GM18498 (cell line): ENCODE measurements around the gene OTOS.
A peak's percentile ranks its signal among the peaks of the same experiment; 100 is the strongest.

ENCODE experiments used
- ATAC-seq: cut with Tn5 transposase; IDR thresholded peaks from one replicate; pipeline ENCODE4 v1.9.1; 2021; ENCODE audit warnings: mild to moderate bottlenecking, moderate library complexity; ENCODE audit not compliant: unreplicated experiment

OTOS gene

DNA sequence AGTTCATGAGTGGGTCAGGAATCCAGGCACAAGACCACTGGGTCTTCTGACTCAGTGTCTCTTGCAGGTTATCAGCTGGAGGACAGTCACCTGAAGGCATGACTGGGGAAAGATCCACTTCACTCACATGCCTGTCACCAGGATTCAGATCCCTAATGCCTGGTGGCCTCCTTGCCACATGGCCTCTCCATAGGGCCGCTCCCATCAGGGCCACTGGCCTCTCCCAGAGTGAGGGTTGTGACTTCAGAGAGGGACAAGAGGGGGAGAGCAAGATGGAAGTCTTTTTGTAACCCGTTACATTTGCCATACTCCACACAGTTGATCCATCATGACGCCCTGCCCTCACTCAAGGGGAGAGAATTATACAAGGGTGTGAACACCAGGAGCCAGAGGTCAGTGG, 13.0 kb upstream of the OTOS start:
- no peak for ATAC-seq

DNA sequence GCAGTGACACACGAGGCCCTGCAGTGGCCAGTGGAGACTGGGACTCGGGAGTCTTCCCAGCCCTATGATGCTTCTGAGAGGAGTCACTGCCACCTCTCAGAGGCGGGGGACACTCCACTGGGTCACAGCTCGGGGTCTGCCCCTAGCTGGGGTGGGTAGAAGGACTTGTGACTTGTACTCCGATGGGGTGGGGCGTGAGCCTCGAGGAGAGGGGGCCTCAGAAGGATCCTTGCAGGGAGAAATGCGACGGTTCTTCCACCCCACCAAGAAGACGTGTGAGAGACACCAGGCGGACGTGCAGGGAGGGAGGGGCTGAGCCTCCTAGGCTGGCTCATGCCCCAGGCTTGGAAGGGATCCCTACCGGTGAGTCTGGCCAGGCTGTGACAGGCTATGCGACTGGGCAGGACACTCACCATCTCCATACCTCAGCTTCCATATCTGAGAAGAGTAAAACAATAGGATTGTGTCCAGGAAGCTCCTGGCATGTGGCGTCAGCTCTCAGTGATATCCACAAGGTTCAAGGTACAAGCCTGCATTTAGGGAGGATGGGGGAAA, 11.1 kb upstream of the OTOS start:
- ATAC-seq = no peak

DNA sequence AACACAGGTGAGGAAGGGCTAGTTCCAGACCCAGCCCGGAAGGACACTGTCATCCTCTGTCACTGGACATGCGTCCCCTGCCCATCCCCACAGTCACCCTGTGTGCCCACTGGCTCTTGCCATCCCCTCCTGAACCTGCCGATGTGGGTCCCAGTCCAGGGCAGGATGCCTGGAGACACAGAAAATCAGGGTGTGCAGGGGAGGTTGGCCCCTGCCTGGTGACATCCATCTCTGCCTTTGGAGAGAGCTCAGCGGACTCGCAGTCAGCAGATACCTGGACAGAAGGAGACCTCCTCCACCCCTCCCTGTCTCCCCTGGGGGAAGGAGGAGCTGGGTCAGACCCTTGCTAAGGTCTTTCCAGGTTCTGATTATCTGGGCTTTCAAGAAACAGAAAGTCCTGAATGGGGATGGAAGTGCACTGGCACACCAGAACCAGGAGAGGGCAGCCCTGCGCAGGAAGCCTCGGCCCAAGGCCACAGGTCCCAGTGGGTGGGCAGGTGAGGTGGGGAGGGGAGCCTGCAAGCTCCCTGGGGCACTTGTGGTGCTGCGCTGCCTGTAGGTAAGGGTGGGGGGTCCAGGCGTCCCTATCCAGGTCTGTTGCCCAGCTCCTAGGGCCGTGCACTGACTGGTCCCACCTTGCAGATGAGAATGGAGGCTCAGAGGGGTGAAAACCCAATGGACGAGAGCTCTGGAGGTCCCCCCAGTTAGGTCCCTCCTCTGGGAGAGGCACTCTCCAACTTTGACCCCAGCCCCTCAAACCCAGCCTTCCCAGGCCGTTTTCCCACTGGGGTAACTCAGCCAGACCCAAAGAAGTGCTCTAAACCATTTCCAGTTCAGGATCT, 9.7 kb upstream of the OTOS start:
- ATAC-seq = no peak

DNA sequence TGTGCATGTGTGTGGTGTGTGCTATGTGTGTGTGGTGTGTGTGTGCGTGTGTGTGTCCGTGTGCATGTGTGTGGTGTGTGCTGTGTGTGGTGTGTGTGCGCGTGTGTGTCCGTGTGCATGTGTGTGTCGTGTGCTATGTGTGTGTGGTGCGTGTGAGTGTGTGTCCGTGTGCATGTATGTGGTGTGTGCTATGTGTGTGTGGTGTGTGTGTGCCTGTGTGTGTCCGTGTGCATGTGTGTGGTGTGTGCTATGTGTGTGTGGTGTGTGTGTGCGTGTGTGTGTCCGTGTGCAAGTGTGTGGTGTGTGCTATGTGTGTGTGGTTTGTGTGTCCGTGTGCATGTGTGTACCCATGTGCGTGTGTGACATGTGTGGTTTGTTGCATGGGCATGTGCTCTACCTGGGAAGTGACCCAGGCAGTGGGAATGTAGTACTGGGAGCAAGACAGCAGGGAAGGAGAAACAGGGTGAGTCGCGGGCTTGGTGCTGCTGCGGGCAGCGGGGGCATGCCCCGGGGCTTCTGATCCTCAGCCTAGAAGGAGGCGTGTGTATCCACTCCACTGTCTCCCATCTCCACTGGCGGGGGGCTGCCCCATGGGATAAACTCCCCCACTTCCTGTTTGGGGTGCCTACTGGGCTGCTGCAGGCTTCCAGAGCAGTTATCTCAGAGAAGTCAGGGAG, 7.6 kb upstream of the OTOS start:
- ATAC-seq = no peak

DNA sequence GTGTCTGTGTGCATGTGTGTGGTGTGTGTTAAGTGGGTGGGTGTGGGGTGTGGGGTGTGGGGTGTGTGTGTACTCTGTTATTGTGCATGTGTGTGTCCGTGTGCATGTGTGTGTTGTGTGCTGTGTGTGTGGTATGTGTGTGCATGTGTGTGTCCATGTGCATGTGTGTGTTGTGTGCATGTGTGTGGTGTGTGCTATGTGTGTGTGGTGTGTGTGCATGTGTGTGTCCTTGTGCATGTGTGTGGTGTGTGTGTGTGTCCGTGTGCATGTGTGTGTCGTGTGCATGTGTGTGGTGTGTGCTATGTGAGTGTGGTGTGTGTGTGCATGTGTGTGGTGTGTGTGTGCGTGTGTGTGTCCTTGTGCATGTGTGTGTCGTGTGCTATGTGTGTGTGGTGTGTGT, 6.9 kb upstream of the OTOS start:
- no peak for ATAC-seq

- ATAC-seq = no peak
Measured at GRCh38 chr2:240146627-240147278, 6.3 kb upstream of the OTOS start.

DNA sequence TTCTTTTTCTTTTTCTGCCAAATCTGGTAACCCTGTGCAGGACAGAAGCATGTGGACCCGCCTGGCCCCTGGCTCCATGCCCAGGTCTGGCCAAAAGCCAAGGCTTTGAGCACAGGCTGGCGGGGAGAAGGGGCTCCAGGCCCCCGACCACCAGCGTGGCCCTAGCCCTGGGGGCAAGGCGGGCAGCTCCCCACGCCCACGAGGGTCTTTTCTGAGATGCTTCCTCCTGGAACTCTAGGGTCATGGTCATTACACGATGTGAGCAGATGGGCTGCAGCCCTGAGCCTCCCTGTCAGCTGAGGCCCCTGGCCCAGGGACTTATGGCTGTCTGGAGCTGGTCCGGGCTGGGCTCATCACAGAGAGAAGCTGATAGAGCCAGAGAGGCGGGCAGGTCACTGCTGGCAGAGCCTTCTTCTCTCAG, 5.7 kb upstream of the OTOS start:
- ATAC-seq = no peak

- no peak for ATAC-seq
Measured at GRCh38 chr2:240145461-240145860, 5.0 kb upstream of the OTOS start.

GRCh38 chr2:240144649-240145261, 4.3 kb upstream of the OTOS start:
- ATAC-seq = no peak

GRCh38 chr2:240143801-240144648, 3.6 kb upstream of the OTOS start:
- peak; percentile 56 for ATAC-seq

- ATAC-seq = no peak
Measured at GRCh38 chr2:240143276-240143675, 2.8 kb upstream of the OTOS start.

DNA sequence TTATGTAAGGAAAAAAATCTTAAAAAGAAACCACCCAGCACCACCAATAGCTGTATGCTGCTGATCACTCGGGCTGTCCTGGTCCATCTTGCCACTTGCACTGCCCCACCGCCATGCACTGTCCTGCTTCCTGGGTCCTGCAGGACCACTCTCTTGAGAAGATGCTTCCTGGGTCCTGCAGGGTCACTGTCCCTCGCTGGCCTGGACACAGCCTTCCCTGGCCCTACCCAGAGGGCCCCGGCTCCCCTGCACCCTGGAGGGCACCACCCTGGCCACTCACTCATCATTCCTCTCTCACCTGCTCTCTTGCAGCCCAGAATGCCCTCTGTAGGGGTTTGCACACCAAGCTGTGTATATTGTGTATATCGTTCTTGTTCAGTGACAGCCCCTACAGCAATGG, 2.4 kb upstream of the OTOS start:
- no peak for ATAC-seq

DNA sequence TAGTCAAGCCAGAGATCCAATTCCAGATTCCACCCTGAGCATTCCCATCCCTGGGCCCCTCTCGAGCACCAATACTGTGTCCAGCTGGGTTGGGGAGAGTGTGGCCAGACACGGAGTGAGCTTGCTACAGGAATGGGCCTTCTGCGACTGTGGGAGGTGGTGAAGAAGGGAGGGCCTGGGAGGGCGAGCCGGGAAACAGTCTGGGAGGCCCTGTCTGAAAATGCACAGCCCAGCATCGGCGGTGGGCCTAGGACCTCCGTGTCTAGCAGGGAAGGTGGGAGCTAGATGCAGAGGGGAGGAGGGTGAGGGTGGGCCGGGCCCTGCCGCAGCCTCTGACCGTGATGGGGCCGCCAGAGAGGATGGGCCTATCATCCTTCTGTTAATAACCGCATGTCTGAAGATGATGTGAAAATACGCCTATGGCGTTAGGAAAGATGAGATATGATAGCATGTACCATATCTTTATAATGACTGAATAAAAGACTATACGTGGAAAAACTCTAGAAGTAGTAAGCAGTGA, 1.9 kb upstream of the OTOS start:
- no peak for ATAC-seq

- no peak for ATAC-seq
Measured at GRCh38 chr2:240141736-240142135, 1.3 kb upstream of the OTOS start.

DNA sequence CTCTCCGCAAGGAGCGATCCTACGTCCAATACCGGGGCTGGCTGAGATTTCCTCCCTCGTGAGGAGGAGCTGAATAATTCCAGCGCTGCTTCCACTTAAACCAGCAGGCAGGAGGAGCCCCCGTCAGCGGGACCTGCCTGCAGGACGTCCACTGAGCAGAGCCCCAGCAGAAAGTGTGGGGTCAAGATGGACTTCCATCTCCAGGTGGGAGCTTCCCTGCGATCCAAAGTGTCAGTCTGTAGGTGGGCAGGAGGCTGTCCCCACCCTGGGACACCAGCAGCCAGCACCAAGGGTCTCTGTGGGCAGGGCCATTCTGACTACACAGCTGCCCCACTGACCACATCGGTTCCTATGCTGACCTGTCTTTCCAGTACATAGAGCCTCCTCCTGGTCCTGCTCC, 462 bp upstream of the OTOS start:
- no peak for ATAC-seq

DNA sequence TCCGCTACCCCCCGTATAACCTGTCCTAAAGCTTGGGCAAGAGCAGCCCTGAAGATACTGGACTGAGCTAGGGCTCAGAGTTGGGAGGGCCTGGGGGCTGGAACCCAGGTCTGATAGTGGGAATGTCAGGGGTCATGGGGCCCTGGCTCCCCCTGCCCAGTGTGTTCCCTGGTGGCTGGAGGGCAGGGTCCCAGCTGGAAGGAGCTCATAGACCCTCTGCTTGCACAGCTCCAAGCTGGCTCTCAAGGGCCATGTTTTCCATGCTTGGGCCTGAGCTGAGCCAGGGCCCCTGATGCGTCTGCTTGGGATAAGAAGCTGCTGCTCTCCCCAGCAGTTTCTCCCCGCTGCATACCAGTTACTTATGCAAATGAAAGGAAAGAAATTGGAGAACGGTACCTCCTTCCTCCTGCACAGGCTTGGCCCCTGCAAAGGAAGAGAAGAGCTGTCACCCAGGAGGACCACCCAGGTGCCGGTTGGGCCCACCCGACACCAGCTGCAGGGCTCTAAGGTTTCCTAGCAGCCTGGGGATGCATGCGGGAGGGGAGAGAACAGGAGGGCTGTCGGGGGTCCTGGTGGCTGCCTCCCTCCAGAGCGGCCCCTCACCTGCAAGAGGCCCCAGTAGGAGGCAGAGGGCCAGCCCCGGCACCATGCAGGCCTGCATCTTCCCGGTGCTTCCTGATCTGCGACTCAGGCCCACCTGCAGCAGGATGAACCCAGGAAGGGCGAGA, 628 bp downstream of the OTOS start:
- no peak for ATAC-seq

DNA sequence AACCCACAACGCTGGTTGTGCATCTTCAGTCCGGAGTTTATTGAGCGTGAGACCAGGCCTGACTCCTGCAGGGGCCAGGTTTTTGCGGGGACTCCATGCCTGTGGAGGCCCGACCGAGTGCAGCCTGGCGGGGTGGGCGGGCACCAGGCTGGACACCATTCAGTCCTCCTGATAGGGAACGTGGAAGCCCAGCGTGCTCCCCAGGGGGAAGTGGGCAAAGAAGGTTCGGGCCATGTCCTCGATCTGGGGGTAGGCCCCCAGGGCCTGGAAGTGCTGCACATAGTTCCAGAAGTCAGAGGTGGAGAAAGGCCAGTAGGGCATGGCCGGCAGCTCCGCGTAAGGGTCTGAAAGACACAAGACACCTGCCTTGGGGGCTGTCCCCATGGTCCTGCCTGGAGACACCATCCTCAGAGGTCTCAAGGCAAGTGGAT, 1.4 kb downstream of the OTOS start:
- no peak for ATAC-seq

DNA sequence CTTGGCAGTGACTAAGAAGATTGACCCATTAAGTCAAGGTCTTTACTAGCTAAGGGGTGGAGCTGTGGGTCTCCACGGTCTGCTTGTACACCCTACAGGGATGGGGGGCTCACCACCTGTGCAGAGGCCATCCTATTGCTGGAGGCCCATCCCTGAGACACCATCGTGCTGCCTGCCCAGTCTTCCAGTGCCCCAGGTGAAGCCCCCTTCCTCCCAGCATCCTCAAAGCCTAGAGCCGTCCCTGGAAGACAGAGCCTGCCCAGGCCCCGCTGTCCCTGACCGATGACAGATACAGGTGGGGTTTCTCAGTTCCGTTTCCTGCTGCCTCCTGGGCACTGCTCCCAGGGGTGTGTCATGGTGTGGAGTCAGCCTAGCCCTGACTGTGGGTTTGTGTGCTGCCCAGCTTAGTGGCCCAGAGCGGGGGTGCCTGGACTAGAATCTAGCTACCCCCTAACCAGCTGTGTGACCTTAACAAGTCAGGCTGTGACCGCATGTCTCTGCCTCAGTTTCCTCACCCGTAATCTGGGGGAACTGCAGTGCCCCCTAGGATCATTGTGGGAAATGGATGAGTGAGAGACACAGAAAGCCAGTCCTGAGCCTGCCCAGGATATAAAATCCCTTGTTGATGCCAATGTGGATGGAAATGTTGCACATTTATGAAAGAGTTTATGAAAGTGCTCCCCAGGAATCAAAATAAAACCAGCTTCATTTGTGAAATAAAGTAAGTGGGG, 2.0 kb downstream of the OTOS start:
- no peak for ATAC-seq
